GM21360 (cell line): ENCODE data around the gene VMAC.

Experiments used
- ATAC-seq: cut with Tn5 transposase; IDR thresholded peaks from one replicate; pipeline ENCODE4 v1.9.1; 2021; ENCODE audit warnings: mild to moderate bottlenecking, moderate library complexity; ENCODE audit not compliant: unreplicated experiment

VMAC gene

GRCh38 chr19:5950741-5951140 lies 46.1 kb downstream of the VMAC start:
- ATAC-seq, result no peak

- ATAC-seq, result no peak
These were observed 46.7 kb downstream of the VMAC start for GRCh38 chr19:5951338-5951861.

- no peak for ATAC-seq
These were observed 47.7 kb downstream of the VMAC start for GRCh38 chr19:5952193-5953029.

- ATAC-seq, result no peak
These were observed 48.4 kb downstream of the VMAC start for GRCh38 chr19:5953030-5953589.

GRCh38 chr19:5953680-5954213 lies 49.1 kb downstream of the VMAC start:
- no peak for ATAC-seq

- ATAC-seq, result no peak
These were observed 49.6 kb downstream of the VMAC start for GRCh38 chr19:5954293-5954692.

GRCh38 chr19:5955636-5955935 lies 50.9 kb downstream of the VMAC start:
- ATAC-seq, result no peak

- ATAC-seq, result no peak
These were observed 51.7 kb downstream of the VMAC start for GRCh38 chr19:5956323-5956722.

- no peak for ATAC-seq
These were observed 52.1 kb downstream of the VMAC start for GRCh38 chr19:5956728-5957127.

- no peak for ATAC-seq
These were observed 52.5 kb downstream of the VMAC start for GRCh38 chr19:5957170-5957569.

GRCh38 chr19:5958074-5958850 lies 53.6 kb downstream of the VMAC start:
- no peak for ATAC-seq

- no peak for ATAC-seq
These were observed 54.1 kb downstream of the VMAC start for GRCh38 chr19:5958851-5959122.

GRCh38 chr19:5959260-5960004 lies 54.8 kb downstream of the VMAC start:
- ATAC-seq, result no peak
